NCI-H524 treated with DMSO at 0.1 percent for 48 hours (cell line): Measurements from ENCODE around the gene CEP164.

Experiments used
- DNase-seq: peaks from one replicate; lab custom pipeline; 2025; lab: John Stamatoyannopoulos, UW

Gene CEP164

DNA sequence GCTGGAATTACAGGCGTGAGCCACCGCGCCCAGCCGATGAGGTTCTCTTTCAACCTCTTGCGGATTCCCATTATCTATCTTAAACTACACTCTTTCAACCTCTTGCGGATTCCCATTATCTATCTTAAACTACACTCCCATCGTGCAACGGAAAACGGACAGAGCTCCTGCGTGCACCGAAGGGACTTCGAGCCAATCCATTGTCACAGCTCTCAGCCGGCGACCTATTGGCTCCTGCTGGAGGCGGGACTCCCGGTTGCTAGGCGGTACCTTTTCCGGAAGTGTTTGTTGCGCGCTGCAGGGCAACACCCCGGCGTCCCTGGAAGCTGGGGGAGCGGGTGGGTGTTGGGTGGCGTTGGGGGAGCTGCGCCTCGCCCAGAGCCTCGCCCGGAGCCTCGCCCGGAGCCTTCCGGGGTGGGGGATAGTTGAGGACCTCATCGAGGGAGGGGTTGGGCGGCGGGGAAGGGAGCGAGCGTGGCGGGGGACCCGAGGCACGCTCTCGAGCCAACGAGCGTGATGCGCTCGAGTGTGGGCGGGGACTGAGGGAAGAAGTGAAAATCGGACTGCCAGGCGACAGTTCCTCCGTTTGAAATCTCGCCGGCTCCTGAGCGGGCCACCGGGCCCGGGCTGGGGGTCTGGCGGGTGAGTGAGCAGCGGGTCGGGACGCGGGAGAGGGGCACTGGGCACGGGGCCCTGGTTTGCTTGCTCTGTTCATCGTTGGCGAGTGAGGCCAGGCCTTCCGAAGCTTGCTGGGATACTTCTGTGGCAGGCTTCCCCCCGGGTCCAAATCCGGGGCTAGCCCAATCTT lies at the start of gene CEP164:
Gene CEP164, plus strand, starts transcription at position 288 of the 808 bp plus-strand sequence. CDS start 10,733 bp downstream, outside the sequence.
- peak; percentile 86 for DNase-seq

DNA sequence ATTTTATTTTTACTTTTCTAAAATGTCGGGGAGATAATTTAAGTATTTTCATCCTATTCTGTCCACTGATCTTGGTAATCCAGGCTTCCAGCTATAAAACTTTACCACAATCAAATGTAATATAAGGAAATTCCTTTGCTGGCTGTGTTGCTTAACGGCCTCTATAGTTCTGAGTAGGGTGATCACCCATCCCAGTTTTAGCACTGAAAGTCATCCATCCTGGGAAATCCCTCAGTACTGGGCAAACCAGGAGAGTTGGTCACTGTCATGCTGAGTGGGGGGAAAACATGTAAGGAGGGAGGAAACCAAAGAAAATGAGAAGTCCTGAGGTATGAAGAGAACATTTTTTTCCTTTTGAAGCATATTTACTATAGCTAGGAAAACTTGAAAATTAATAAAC lies 49.3 kb upstream of the CEP164 start:
- DNase-seq = no peak

DNA sequence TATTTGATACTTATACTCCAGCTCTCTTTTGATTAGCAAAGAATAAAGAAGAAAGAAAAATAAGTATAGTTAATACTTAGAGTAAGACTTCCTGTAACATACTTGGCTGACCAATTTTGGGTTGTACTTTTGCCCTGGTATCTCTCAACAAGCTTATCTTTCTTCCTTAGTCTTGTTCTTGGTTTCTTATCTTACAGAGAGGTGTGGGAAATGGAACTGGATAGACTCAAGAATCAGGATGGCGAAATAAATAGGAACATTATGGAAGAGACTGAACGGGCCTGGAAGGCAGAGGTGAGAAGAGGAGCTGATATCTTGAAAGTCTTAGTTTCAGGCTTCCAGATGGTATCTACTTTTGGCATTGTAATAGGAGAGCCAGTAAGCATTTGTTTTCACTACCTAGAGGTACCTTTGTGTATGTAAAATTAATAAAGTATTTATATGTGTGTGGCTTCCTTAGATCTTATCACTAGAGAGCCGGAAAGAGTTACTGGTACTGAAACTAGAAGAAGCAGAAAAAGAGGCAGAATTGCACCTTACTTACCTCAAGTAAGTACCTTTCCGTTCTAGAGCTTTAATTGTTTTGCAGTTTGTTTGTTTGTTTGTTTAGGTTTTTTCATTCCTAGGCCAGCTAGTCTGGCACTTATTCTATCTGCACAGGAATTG lies 47.8 kb upstream of the CEP164 start:
- no peak for DNase-seq

DNA sequence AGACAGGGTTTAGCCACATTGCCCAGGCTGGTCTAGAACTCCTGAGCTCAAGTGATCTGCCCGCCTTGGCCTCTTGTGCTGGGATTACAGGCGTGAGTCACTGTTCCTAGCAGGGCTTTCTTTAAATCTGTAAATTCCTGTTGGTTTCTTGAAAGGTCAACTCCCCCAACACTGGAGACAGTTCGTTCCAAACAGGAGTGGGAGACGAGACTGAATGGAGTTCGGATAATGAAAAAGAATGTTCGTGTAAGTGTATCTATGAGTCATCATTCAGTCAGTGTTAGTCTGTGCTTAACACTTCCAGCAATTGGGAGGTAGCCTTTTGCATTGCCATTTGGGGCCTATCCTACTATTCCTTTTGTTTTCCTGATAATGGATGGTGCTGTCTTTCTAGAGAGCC lies 46.5 kb upstream of the CEP164 start:
- no peak for DNase-seq

DNA sequence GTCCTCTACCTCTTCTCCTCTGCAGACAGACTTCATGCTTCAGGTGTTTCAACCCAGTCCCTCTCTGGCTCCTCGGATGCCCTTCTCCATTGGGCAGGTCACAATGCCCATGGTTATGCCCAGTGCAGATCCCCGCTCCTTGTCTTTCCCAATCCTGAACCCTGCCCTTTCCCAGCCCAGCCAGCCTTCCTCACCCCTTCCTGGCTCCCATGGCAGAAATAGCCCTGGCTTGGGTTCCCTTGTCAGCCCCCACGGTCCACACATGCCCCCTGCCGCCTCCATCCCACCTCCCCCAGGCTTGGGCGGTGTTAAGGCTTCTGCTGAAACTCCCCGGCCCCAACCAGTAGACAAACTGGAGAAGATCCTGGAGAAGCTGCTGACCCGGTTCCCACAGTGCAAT lies 45.8 kb upstream of the CEP164 start:
- DNase-seq = no peak

DNA sequence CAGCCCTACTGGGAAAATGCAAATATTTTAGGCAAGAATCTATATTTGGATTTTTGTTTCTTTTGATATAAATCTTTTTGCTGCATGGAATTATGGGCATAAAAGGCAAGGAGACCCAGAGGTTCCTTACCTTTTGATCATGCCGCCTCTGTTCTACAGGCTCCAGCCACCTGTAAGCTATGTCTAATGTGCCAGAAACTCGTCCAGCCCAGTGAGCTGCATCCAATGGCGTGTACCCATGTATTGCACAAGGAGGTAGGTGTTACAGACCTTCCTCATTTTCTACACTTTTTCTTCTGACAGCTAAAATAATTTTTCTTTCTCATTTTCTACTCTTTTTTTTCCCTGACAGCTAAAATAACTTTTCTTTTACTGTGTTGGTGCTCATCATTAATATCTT lies 44.7 kb upstream of the CEP164 start:
- no peak for DNase-seq

DNA sequence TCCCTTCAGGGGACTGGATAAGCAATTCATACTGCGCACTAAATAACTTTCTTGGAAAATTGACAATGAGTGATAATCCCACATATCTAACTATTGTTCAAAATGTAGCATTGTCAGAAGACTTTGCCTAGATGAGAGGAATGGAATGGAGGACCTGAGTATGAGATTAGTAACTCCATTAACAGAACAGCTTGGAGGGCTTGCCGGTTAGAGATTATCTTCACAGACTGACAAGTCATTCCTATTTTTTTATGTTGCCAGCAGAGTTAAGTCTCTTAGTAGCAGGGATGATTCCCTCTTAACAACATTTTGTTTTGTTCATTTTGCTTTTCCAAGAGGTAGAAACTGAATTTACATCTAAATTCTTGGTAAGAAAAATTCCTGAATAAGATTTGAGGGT lies 43.6 kb upstream of the CEP164 start:
- DNase-seq = no peak

DNA sequence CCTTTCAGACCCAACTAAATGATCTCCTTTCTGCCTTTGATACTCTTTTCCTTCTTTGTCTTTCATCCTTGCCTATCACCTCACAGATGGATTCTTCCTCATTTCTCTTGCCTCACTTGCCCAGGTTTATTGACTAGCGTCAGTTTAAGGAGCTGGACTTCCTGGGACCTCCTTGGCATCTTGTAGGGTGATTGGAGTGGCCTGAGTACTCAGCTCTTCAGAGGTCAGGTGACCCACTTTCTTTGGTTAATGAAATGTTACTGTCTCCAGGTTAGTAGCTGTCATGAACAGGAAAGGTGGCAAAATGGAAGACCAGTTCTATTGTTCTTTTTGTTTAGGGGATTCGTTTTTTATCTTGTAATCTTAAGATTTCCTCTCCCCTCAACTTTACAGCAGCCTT lies 41.1 kb upstream of the CEP164 start:
- no peak for DNase-seq

GRCh38 chr11:117287668-117288067 lies 40.0 kb upstream of the CEP164 start:
- no peak for DNase-seq

DNA sequence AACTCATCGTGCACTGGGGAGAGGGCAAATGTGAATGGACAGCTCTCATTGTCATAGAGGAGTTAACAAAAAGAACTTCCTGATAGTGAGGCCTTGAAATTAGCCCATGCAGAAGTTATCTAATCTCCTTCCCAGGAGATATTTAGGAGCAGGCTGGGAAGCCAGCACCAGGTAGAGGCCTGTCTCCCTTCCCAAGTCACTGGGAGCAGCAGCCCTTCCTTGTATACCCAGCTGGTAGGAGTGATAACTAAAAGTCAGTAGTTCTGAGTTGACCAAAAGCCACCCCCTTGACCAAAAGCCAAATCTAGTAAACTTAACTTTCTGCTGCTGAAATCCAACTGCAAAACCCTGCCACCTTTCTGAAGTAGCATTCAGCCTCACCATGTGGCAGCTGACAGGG lies 37.9 kb upstream of the CEP164 start:
- no peak for DNase-seq

- DNase-seq = no peak
Measured at GRCh38 chr11:117290809-117291396, 36.8 kb upstream of the CEP164 start, which contains the start of gene BACE1-AS. BACE1-AS (plus strand) TSS chr11:117291346.

- DNase-seq = no peak
Measured at GRCh38 chr11:117292616-117293015, 35.0 kb upstream of the CEP164 start.

DNA sequence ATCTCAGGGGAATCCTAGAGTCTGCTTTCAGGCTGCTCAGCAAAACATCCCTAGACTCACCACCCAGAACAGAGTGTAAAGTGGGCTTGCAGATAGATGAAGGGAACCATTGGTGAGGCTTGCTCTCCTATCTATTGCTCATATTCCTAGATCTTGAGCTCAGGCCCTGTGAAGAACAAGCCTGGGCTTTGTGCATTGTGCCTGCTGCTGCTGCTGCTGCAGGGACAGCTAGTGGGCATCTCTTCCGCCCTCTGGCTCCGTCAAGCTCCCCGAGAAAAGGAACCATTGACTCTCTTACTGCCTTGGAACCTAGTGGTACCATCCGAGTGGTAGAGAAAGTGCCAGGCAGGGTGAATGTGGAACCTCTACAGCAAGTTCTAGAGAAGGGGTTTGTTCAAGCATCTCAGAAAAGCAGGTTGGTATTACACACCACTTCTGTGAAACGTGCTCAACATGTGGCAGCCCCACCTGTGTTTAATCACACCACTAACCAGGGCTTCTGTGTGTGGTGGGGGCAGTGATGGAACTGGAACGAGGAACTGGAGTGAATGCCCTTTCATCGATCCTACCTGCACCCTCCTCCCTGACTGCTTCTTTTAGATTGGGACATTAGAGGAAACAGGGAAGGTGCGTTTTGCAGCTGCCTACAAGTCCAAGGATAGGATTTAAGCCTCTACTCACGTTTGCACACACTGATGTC lies 32.1 kb upstream of the CEP164 start:
- DNase-seq = no peak

- DNase-seq = no peak
Measured at GRCh38 chr11:117296881-117297280, 30.8 kb upstream of the CEP164 start.

GRCh38 chr11:117298195-117298594 lies 29.5 kb upstream of the CEP164 start:
- no peak for DNase-seq

DNA sequence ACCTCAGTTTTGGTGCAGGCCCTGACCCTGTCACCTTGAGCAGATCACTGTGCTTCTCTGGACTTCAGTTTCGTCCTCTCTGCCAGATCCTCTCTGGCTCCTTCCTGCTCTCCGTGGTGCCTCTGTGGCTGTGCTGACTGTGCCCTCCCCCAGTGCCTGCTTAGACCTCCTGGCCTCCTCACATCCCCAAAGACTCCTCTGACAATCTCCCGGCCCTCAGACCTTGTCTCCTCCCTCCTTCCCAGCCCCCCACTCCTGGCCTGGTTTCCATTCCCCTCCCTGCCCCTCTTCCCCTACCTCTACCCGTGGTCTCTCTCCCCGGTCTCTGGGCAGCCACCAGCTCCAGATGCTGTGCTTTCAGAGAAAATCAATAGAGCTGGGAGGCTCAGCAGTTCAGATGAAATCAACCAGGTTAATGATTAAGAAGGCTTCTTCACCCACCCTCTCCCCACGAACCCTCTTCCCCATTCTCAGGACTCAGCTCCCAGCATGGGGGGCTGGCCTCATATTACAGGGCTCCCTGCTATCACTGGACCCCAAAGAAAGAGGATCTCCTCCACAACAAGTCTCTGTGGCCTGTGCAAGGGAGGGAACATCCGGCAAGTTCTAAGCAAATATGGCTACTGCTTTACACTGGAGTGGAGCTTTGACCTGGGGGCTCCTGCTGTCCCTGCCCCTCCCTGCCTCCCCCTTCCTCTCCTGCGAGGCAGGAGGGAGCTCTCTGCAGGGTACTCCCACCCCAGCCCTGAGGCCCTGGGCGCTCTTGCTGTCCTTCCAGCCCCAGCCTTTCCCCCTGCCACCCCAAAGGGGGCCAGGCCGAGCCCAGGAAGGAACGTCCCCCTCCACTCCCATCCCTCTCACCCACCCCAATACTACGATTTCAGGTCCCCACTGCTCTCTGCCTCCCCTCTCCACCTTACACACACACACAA lies 28.0 kb upstream of the CEP164 start:
- DNase-seq = no peak

DNA sequence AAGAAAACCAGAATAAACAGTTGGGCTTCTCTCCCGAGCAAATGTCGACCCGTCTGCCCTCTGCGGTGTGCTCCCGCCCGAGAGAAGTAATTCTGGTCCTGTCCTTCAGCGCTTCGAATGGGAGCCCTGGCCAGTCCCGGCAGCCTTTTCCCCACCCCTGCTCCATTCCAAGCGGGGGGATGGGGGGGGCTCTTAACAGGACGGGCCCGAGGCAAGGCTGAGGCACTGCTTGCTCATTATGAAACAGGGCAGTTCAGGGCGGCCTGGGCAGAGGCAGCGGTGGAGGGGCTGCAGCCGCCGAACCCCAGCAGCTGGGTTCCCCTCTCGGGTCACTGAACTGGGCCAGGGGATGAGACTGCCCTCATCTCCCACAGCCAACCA lies 27.4 kb upstream of the CEP164 start:
- DNase-seq = no peak

DNA sequence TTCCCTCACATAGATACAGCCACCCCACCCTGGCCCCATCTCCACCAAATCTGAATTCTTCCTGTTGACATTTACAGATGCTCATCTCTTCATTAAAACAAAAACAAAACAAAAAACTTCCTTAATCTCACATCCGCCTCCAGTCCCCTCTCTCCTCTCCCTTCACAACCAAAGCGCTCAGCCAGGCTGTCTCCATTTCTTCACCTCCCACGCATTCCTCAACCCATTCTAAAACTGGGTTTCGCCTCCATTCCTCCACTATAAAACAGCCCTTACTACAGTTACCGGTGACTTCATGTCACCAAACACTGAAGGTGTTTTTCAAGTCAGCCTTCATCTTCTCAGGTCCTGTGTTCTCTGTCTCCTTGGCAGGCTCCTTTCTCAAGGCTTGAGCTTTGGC lies 26.9 kb upstream of the CEP164 start:
- no peak for DNase-seq

DNA sequence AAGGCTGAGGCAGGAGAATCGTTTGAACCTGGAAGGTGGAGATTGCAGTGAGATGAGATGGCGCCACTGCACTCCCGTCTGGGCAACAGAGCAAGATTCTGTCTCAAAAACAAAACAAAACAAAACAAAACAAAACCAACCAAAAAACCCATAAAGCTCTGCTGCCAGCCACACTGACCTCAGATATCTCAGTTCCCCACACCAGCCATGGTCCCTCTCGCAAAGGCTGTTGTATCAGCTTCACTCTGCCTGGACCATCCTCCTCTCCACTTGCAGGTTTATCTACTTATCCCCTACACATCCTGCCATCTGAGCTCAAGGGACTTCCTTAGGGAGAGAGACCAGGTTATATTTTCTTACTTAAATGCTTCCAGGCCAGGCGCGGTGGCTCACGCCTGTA lies 25.4 kb upstream of the CEP164 start:
- DNase-seq = no peak

DNA sequence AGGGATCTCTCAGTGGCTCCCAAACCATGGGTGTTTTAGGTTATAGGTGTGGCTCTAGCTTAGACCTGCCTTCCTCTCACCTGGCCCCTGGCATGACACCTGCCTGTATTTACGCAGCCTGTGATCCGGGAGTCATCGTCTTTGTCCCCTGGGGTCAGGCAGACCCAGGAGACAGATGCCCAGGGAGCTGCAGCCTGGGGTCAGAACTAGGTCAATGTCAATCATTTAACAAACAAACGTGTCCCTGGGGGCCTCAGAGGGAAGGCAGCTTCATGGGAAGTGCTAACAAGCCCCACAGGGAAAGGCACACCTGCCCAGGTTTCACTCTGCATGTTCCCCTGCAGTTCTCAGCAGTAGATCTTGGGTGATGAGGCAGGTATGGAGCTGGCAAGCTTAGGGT lies 24.6 kb upstream of the CEP164 start:
- DNase-seq = no peak

- DNase-seq = no peak
Measured at GRCh38 chr11:117303646-117304315, 23.9 kb upstream of the CEP164 start.
